Nephron progenitor cell (in vitro differentiated cells): Measurements from ENCODE around the gene KCNA4.

Experiments used
- DNase-seq: peaks from one replicate; pipeline ENCODE4 v3.0.0; 2021
- H3K27ac Mint-ChIP-seq: 2 replicates; pipeline ENCODE4 v1.8.0; 2021; ENCODE audit warnings: mild to moderate bottlenecking, moderate library complexity, mixed read lengths
- H3K27me3 Mint-ChIP-seq: 2 replicates; pipeline ENCODE4 v1.8.0; 2021; ENCODE audit warnings: mild to moderate bottlenecking, low read depth, mixed read lengths; ENCODE audit not compliant: poor library complexity
- H3K36me3 Mint-ChIP-seq: 2 replicates; pipeline ENCODE4 v1.8.0; 2021; ENCODE audit warnings: low read depth, mixed read lengths
- H3K4me1 Mint-ChIP-seq: 2 replicates; pipeline ENCODE4 v1.8.0; 2021; ENCODE audit warnings: mixed read lengths
- H3K4me3 Mint-ChIP-seq: 2 replicates; pipeline ENCODE4 v1.8.0; 2021; ENCODE audit warnings: mild to moderate bottlenecking, moderate library complexity, mixed read lengths
- H3K9me3 Mint-ChIP-seq: 2 replicates; pipeline ENCODE4 v1.8.0; 2021; ENCODE audit warnings: mild to moderate bottlenecking, moderate library complexity, mixed read lengths
- TF ChIP-seq, protein P1 (sequence below): fragments of 200-600 bp; sonication (generic); IDR thresholded peaks from 2 replicates; pipeline ENCODE4 v1.5.0; 2021; ENCODE audit warnings: antibody characterized with exemption

Gene KCNA4

DNA sequence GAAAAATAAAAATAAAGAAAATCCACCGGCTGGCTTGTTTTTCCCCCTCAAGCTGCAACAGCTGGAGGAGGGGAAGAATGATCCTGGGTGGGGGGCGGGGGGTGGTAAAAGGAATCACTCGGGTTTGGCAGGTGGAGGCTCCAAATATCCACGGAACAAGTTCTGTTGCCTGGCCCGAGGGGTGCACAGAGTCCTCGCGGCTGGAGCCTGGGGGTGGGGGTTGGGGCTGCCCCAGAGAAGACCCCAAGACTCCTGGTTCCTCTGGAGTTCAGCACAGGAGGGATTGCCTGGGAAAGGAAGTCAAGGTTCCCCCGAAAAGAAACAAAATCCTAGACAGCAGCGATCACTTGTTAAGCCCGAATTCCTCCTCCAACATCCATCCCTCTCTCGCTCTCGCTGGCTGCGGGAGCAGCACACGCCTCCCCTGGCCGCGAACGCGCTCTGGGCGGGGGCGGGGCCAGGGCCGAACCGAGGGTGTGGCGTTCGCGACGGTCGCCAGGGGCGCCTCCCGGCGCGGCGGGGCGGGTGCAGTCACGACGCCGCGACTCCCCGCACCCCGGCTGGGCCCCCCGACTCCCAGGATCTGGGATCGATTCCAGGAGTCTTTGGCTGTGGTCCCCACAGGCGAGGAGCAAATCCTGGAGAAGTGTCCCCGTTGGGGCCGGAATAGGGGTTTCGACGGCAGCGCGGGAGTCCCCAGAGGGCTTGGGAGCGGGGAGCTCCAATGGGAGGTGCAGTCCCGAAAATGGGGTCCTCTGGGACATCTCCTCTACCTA, at the start of gene KCNA4:
KCNA4 (minus strand) TSS at position 443 of the 776 bp plus-strand sequence. CDS start 4,352 bp downstream, outside the sequence.
- Mint-ChIP-seq H3K4me1 (no peaks in the 10 kb centered on the region), H3K27me3 (peaks cover 12% of the 10 kb centered on the region), H3K36me3 (no peaks in the 10 kb centered on the region), H3K9me3 (peaks cover 9% of the 10 kb centered on the region), H3K27ac (no peak within 1 kb of the TSS), H3K4me3 (peak within 1 kb of the TSS; percentile 61)
- peak; percentile 81 for DNase-seq
- TF ChIP-seq, protein P1, sequence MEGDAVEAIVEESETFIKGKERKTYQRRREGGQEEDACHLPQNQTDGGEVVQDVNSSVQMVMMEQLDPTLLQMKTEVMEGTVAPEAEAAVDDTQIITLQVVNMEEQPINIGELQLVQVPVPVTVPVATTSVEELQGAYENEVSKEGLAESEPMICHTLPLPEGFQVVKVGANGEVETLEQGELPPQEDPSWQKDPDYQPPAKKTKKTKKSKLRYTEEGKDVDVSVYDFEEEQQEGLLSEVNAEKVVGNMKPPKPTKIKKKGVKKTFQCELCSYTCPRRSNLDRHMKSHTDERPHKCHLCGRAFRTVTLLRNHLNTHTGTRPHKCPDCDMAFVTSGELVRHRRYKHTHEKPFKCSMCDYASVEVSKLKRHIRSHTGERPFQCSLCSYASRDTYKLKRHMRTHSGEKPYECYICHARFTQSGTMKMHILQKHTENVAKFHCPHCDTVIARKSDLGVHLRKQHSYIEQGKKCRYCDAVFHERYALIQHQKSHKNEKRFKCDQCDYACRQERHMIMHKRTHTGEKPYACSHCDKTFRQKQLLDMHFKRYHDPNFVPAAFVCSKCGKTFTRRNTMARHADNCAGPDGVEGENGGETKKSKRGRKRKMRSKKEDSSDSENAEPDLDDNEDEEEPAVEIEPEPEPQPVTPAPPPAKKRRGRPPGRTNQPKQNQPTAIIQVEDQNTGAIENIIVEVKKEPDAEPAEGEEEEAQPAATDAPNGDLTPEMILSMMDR = peak; percentile 25

DNA sequence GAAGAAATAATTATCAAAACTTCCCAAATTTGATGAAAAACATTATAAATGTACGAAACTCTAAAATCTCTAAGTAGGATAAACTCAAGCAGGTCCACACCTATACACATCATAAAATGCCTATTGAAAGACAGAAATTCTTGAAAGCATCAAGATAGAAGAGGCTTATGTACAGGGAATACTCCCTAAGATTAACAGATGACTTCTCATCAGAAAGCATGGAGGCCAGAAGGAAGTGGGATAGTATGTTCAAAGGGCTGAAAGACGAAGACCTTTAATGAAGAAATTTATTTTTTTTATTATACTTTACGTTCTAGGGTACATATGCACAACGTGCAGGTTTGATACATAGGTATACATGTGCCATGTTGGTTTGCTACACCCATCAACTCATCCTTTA, 45.3 kb upstream of the KCNA4 start:
- Mint-ChIP-seq H3K27ac (no peak overlapping the region), H3K4me1 (no peaks in the 10 kb centered on the region), H3K36me3 (no peaks in the 10 kb centered on the region), H3K27me3 (no peaks in the 10 kb centered on the region), H3K9me3 (peaks cover 55% of the 10 kb centered on the region), H3K4me3 (no peak overlapping the region)
- TF ChIP-seq, protein P1 = no peak
- DNase-seq = no peak

DNA sequence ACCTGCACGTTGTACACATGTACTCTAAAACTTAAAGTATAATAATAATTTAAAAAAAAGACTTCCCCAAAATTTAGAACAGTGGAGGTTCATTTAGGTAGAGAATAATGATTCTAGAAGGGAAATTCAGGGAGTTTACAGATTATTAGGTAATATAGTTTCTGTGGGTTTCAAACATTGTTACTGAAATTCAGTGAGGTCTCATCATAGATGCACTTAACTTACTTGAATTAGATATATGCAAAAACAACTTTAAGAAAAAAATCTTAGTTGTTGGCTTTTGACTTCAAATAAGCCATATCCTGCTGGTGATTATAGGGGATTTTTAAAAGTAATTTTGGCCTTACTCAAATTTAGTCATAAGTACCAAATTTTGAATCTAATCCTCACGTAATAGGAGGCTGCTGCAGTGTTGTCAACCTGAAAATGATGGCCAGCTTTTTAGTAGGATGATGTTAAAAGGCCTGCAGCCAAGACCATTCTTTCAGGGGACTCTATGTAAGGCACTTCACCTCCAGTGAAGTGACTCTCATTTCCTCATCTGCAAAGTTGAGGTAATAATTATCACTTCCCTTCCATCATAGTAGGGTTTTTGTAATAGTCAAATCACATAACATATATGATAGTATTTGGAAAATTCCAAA, 42.5 kb upstream of the KCNA4 start:
- H3K27me3 Mint-ChIP-seq = no peaks in the 10 kb centered on the region

DNA sequence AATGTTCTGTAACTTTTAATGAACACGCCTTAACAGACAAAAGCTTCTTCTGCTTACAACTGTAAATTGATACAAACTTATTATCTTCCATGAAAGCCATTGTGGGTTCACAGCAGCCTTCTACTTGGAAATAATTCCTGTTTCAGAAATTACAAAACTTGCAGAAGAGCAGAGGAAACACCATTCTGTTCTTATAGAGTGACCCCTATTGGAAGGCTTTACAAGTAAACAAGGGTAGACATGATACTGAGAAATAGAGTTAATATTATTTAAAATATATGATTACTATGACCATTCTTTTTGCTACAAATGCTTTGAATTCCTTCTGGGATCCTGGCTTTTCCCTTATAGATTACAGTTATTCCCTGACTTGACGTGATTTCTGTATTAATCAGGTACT, 32.4 kb upstream of the KCNA4 start:
- H3K4me3 Mint-ChIP-seq = no peak overlapping the region
- no peak for DNase-seq
- H3K27me3 Mint-ChIP-seq = peaks cover 12% of the 10 kb centered on the region
- TF ChIP-seq, protein P1 = no peak
- H3K9me3 Mint-ChIP-seq = peaks cover 2% of the 10 kb centered on the region
- no peak overlapping the region for H3K27ac Mint-ChIP-seq
- H3K4me1 Mint-ChIP-seq = no peaks in the 10 kb centered on the region
- no peaks in the 10 kb centered on the region for H3K36me3 Mint-ChIP-seq

More for the DNA sequence above, 42.5 kb upstream of the KCNA4 start:
- Mint-ChIP-seq H3K4me1 (no peaks in the 10 kb centered on the region), H3K9me3 (peaks cover 50% of the 10 kb centered on the region), H3K4me3 (no peak overlapping the region), H3K36me3 (no peaks in the 10 kb centered on the region), H3K27ac (no peak overlapping the region)
- DNase-seq = no peak
- TF ChIP-seq, protein P1 = no peak

DNA sequence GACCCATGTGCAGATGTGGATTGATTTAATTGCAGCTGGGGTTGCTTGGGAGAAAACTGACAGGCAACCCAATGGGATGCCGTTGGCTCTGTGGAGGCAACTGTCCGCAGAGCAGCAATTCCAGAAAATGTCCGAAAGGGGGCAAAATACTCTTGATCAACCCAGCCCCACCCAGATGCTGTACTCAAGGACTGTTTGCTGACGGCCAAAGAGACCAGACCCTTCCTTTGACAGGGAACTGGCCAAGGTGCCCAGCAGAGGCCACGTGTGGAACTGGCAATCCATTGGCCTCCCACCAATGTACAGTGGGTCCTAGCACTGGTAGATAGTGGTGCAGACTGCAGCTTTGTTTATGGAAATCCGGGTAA, 29.7 kb upstream of the KCNA4 start:
- peaks cover 14% of the 10 kb centered on the region for H3K27me3 Mint-ChIP-seq
- H3K4me1 Mint-ChIP-seq = no peaks in the 10 kb centered on the region
- H3K4me3 Mint-ChIP-seq = no peak overlapping the region
- TF ChIP-seq, protein P1 = no peak
- H3K27ac Mint-ChIP-seq = no peak overlapping the region
- no peaks in the 10 kb centered on the region for H3K9me3 Mint-ChIP-seq
- DNase-seq = no peak
- H3K36me3 Mint-ChIP-seq = no peaks in the 10 kb centered on the region
